HG03103 (cell line): ENCODE data around the gene FBXO30.
A peak's percentile ranks its signal among the peaks of the same experiment; 100 is the strongest.

Source experiments
- ATAC-seq: cut with Tn5 transposase; IDR thresholded peaks from one replicate; pipeline ENCODE4 v1.9.1; 2021; ENCODE audit warnings: low read depth; ENCODE audit not compliant: unreplicated experiment

FBXO30 gene, protein sequence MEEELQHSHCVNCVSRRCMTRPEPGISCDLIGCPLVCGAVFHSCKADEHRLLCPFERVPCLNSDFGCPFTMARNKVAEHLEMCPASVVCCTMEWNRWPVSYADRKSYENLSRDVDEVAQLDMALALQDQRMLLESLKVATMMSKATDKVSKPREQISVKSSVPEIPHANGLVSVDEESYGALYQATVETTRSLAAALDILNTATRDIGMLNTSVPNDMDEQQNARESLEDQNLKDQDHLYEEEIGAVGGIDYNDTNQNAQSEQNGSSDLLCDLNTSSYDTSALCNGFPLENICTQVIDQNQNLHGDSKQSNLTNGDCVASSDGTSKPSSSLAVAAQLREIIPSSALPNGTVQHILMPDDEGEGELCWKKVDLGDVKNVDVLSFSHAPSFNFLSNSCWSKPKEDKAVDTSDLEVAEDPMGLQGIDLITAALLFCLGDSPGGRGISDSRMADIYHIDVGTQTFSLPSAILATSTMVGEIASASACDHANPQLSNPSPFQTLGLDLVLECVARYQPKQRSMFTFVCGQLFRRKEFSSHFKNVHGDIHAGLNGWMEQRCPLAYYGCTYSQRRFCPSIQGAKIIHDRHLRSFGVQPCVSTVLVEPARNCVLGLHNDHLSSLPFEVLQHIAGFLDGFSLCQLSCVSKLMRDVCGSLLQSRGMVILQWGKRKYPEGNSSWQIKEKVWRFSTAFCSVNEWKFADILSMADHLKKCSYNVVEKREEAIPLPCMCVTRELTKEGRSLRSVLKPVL

DNA sequence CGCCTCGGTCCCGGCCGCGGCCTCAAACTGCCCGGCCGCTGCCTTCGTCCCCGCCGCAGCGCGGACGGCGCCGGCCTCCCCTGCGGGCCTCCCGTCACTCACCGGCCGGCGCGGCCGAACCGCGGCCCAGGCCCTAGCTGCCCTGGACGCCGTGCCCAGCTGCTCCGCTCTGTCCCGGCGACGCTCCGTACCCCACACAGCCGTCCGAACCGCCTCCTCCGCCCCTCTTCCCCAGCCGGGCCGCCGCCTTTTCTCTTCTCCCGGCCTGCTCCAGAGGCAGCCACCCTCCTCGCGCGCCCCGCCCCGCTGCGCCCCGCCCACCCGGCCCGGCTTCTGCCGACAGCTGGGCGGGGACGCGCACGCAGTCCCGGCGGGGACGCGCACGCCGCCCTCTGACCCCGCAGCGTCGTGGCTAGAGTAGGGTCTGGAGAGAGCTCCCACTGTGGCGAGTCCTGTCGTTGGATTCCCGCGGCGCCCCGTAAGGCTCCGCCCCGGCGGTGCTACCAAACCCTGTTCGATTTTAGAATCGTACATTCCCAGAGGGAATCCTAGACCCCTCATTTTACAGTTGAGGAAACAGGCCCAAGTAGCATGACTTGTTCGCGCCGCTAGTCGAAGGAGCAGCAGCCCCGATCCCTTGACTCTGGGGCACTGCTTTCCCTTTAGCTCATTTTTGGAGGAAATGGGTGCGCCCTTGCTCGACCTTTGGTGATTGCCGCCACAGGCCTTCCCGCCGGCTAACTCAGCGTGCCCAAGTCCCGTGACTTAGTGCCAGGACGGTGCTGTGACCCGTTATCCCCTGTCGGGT is at the start of gene FBXO30:
FBXO30 (minus strand) TSS at position 295 of the 808 bp plus-strand sequence. CDS start 8,390 bp downstream, outside the sequence.
- ATAC-seq = peak; percentile 63

DNA sequence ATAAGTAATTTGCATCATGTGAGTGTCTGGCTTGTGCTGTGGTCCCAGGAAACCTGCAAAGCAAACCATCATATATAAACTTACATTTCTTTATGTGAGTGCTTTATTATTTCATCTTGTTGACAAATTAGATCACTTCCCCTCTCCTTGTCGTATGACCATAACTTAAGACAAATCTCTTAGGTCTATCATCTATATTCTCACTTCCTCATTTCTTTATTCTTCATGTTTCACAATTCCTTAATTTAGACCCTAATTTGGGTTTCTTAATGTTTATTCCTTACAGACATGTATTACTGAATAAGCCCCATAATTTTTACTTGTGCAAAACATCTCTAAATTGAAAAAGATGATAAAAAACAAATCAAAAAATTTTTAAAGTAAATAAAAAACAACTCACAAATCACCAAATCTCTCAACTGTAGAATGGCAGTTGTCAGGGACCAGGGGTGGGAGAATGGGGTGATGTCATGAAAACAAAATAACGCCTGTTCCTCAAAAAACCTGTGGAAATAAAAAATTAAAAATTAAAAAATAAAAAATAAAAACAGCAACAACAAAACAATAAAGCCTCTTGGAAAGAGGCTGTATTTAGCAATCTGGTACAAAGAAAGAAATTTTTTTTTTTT is 49.5 kb upstream of the FBXO30 start:
- peak; percentile 48 for ATAC-seq

DNA sequence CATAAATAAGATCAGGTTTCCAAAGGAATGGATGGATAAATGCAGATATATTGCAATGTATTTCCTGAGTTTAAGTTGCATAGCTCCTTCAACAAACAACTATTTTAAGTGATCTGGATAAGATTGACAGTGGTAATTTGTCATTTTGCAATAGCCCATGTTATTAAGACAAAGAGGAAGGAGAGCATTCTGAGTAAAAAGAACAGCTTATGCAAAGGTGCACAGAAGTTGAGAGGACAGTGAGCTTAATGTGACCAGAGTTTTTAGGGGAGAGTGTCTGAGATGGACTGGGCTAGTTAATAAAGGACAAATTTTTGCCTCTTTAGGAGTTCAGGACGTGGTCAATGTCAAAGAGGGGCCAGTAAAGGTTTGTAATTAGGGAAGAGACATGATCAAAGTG is 48.8 kb upstream of the FBXO30 start:
- ATAC-seq = no peak

DNA sequence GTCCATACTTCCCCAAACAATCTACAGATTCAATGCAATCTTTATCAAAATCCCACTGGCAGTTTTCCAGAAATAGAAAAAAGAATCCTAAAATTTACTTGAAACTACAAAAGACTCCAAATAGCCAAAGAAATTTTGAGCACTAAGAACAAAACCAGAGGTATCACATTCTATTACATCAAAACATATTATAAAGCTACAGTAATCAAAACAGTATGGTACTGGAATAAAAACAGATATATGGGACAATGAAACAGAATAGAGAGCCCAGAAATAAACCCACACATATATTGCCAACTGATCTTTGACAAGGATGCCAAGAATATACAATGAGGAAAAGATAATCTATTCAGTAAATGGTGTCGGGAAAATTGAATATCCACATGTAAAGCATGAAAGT is 46.0 kb upstream of the FBXO30 start:
- no peak for ATAC-seq

DNA sequence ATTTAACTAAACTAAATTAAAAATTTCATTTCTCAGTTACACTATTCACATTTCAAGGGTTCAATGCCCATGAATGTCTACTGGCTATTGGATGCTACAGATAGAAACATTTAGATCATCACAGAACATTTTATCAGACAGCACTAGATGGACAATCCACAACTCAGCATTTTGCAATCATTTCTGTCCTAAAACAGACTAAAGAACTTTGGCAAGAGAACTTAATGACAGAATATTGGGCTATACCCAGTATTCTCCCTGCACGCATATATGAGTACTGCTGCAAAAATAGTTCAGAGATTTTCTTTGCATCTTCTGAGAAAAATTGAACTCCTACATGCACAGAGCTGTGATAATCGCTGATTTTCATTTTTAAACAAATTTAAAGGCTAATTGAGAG is 36.1 kb upstream of the FBXO30 start:
- ATAC-seq = no peak

DNA sequence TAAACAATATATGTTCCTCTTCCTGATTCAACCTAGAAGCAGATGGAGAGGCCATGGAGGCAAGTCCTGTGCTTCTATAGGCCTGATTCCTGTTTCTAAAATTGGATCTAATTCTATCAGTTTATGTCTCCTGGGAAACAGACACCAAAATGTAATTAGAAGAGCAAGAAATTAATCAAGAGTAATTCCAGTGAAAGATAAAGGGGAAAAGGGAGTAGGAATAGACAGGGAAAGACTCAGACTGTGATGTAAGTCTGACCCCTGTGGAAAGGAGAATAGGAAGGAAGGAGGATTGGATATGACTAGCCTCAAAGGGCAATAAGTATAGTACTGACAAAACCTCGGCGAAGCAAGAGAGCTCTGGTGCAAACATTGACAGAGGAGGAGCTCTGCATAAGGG is 33.9 kb upstream of the FBXO30 start:
- no peak for ATAC-seq

DNA sequence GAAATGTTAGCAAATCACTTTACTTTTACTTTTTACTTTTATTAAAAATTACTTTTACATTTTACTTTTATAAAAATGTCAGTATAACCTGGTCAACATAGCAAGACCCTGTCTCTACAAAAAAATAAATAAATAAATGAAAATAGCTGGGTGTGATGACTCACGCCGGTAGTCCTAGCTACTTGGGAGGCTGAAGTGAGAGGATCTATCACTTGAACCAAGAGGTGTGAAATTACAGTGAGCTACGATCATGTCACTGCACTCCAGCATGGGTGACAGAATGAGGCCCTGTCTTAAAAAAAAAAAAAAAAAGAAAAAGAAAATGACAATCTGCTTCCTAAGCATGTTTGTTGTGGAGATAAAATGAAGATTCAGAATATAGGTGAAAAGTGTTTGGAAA is 31.0 kb upstream of the FBXO30 start:
- no peak for ATAC-seq

DNA sequence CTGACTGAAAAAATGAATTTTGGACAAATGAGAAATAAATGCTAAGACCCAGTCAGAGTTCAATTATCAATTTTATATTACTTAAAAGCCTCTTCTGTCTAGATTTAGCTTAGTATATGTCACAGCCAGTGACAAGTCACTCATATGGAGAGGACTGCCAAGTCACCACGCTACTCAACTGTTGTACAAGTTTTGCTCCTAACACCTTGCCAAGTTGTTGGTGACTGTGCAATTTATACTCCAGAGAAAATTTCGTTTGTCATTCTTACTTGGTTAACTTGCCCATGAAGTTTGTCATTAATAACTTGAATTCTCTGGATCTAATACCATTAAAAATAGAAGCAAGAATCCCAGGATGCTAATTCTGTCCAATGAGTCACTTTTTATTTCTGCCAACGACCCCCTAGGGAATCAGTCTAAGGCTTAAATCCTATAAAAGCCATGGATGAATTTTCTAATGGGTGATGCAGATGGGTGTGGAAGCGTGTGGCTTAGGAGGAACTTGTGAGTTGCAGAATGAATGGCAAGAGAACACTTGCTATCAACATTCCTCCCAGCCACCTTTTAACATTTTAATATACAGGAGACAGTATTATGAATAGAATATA is 30.4 kb upstream of the FBXO30 start:
- ATAC-seq = no peak

DNA sequence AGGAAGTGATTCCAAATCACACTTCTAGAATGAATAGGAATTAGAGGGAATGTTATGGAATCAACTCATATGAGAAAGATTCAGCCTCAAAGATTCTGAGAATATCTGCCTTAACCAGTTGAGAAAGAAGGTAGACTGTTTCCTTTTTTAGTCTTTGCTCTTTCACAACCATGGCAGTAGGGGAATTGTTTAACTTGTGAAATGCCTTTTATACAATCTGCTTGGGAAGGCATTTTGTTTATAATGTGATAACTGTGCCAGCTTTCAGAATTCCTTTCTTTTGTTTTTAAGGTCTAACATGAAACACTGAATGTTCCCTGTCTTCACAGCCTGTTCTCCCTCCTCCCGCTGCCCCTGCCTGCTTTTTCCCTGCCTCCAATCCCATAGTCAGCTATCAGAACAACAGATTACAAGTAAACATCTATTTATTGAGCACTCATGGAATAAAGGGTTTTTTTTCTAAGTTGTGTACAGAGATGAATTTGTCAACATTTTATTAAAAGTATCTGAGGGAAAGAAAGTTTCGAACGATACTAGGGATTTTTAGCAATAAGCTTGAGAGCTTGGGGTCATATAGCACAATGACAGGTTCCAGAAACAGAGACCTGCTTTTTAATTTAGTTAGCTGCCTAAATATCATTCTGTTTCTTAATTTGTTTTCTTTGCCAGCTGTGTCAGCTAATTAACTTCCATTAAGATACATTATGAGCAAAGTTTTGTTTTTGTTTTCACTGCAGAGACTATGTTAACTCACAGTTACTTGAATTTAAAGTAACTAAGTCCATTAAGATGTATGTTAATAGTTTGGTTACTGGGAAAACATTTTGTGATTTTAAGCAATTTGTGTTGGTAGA is 28.3 kb upstream of the FBXO30 start:
- ATAC-seq = no peak

DNA sequence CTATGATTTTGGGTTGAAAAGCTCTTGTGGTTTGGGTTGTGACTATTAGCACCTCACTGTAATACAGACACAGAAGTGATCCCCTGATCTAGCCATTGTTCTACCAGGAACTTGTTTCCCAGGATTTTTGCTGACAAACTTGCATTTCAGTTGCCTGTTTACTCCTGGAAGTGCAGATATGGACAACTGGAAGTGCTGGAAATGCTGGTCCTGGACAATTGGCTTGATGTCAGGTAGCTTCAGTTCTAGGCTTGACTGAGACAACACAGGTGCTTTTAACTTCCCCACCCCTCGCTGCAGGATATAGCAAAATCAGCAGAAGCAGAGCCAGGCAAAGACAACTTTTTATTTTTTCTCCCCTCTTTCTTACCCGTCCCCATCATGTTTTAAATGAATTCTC is 27.1 kb upstream of the FBXO30 start:
- no peak for ATAC-seq

DNA sequence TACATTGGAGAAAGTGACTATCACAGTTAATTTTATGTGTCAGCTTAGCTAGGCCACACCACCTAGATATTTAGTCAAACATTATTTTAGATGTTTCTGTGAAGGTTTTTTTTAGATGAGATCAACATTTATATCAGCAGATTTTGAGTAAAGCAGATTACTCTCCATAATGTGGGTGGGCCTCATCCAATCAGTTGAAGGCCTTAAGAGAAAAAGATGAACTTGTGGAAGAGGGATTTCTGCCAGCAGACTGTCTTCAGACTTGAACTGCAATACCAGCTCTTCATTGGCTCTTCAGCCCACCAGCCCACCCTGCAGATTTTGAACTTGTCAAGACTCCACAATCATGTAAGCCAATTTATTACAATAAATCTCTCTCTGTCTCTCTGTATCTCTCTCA is 25.1 kb upstream of the FBXO30 start:
- ATAC-seq = no peak

DNA sequence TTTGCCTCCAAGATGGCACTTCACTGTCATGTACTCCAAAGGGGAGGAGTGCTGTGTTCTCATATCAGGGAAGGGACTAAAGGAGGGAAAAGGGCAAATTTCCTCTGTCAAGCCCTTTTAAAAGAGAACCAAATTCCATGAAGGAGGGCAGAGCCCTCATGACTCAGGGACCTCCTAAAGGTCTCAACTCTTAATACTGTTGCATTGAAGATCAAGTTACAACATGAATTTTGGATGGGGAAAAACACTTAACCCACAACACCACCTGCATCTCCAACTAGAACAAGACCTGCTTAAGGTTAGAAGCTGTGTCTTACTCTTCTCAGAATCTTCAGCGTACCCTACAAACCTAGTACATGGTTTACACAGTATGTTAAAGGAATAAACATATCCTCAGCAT is 23.7 kb upstream of the FBXO30 start:
- no peak for ATAC-seq

DNA sequence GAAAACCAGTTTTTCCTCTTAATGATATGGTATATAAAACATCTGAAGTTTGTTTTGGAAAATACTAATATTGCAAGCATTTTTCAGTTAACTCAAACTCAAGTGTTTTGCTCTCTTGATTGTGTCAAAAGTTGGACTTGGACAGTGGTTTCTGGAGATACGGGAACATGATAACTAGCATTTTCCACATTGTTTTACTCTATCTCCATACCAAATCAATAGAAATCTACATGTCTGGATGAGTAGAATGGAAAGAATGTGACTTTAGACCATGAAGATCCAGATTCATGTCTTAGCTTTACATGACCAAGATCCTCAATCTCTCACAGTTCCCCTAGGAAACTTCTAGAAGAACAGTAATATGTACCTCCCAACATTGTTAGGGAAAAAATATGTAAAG is 22.2 kb upstream of the FBXO30 start:
- no peak for ATAC-seq

DNA sequence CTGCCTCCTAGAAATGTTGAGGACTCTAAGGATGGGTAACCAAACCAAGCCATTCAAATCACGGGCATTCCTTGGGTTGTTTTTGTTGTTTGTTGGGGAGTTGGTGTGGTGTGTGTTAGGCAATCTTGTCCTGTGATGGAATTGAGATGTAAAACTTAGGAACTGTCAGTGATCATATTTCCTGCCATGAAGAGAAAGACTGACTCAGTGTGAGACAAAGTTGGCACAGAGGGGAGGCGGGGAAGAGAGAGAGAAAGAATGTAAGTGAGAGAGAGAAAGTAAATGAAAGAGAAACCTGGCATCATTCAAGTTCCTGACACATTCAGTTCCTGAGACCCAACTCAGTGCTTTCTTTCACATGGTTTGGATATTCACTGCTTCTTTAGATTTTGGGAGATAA is 21.6 kb upstream of the FBXO30 start:
- ATAC-seq = no peak

DNA sequence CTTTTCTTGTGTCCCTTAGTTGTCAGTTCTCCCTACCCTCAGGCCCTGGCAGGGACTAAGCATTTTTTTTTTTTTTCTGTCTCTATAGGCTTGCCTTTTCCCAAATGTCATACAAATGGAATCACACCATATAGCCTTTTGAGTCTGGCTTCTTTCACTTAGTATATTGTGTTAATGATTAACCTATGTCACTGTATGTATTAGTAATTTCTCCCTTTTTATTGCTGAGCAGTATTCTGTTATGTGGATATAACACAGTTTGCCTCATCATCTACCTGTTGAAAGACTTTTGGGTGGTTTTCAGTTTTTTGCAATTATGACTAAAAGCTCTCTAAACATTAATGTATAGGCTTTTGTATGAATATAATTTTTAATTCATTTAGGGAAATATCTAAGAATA is 16.0 kb upstream of the FBXO30 start:
- ATAC-seq = no peak

DNA sequence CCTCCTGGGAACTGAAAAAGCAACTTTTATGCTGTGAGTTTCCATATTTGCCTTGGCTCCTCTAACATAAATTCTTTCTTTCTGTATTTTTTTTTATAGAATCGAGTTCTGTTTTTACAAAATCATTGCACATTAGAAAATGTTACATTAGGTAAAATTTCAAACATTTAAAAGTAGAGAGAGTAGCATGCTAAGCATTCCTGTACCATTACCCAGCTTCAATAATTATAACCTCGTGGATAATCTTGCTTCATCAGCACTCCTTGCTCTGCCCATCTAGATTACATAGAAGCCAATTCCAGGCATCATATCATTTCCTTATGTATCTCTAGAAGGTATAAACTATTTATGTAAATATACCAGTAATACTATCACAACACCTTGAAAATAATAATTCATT is 15.4 kb upstream of the FBXO30 start:
- no peak for ATAC-seq

DNA sequence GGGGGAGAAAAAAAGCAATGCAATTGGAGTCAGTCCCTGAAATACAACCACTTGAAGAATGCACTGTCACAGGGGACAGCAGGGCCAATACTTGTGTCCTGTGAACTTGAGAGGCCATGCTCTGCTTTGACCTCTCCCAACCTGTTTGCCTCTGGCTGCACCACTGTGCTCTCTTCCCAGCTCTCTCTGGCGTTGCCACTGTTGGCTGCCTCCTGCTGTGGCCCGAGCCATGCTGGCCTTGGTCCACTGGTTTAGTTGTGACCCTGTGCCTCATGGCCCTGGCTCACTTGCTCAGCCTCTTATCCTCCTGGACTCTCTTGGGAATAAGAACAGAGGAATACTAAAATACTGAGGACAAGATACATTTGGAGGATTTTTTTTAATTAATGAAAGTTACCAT is 14.5 kb upstream of the FBXO30 start:
- no peak for ATAC-seq

DNA sequence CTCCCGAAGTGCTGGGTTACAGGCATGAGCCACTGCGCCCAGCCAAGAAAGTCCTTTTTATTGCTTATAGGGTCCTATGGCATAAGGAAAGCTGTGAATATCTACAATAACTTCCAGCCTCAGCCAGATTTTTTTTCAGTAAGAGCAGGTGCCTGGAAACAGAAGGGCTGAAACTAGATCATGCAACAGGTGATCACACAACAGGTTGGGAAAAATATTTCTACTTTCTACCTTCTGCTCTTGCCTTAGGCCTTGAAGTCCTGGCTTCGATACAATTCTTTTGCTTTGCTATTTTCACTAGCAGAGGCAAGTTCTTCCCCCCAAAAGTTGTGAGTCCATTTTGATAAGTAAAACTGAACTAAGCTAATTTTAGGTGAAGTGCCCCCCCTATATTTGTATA is 9.7 kb upstream of the FBXO30 start:
- ATAC-seq = no peak

DNA sequence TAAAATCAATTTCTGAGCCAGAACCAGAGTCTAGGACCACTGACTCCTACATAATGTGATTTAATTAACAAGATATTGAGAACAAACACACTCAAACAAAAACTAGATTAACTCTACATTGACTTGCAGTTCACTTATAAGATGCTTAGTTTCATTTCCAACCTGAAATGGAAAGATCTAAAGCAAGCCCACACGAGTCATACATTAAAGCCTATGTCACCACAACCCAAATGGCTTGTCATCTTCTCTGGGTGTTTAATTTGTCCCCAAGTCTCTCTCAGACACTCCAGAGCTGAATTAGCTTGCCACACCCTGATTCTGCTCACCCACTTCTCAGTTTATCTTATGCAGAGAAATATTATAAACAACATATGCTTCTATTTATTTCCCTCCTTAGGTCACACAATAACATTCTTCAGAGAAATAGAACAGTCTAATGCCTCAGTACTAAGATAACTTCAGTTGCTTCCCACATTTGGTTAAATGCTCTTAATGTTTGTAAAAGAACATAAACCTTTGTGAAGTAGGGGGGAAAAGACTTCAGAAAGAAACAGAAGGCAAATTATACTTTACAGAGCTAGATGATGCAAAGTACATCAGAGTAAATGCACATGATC is 8.8 kb upstream of the FBXO30 start:
- ATAC-seq = no peak
